Hematopoietic multipotent progenitor cell treated with erythropoietin and hydrocortisone succinate and interleukin-3 and kit ligand, for 4 days (in vitro differentiated cells): ENCODE results near the gene AGPS.
"Not testable (repeated sequence)": the region's sequence is repeated elsewhere in the genome, so short reads cannot be mapped to it uniquely, and the experiment has no call there.

Experiments
- DNase-seq: peaks from one replicate; pipeline ENCODE4 v3.0.0-alpha.2; 2015

AGPS gene

GRCh38 chr2:177533253-177533652 is 140.7 kb downstream of the AGPS start:
- DNase-seq: no peak

GRCh38 chr2:177535000-177535399 is 142.4 kb downstream of the AGPS start:
- no peak for DNase-seq

GRCh38 chr2:177535958-177536504 is 143.5 kb downstream of the AGPS start:
- DNase-seq: no peak

GRCh38 chr2:177537213-177537612 is 144.6 kb downstream of the AGPS start:
- DNase-seq: no peak

GRCh38 chr2:177537636-177538035 is 145.1 kb downstream of the AGPS start:
- no peak for DNase-seq

- DNase-seq: no peak
Observed at GRCh38 chr2:177538323-177538722, 145.8 kb downstream of the AGPS start.

- no peak for DNase-seq
Observed at GRCh38 chr2:177540283-177540682, 147.7 kb downstream of the AGPS start.

- no peak for DNase-seq
Observed at GRCh38 chr2:177541258-177541991, 148.9 kb downstream of the AGPS start.

- no peak for DNase-seq
Observed at GRCh38 chr2:177542396-177542795, 149.8 kb downstream of the AGPS start.

GRCh38 chr2:177543007-177543760 is 150.6 kb downstream of the AGPS start:
- no peak for DNase-seq

GRCh38 chr2:177545143-177545542 is 152.6 kb downstream of the AGPS start:
- no peak for DNase-seq

- DNase-seq: no peak
Observed at GRCh38 chr2:177545981-177546585, 153.5 kb downstream of the AGPS start.

- no peak for DNase-seq
Observed at GRCh38 chr2:177547122-177547521, 154.5 kb downstream of the AGPS start.

- no peak for DNase-seq
Observed at GRCh38 chr2:177547772-177548171, 155.2 kb downstream of the AGPS start.

GRCh38 chr2:177548636-177549035 is 156.1 kb downstream of the AGPS start:
- no peak for DNase-seq

GRCh38 chr2:177549171-177549570 is 156.6 kb downstream of the AGPS start:
- no peak for DNase-seq

GRCh38 chr2:177550264-177551200 is 158.0 kb downstream of the AGPS start:
- DNase-seq: no peak

- DNase-seq: not testable (repeated sequence)
Observed at GRCh38 chr2:177551360-177551759, 158.8 kb downstream of the AGPS start.

GRCh38 chr2:177551989-177552421 is 159.4 kb downstream of the AGPS start:
- DNase-seq: peak; percentile 58

GRCh38 chr2:177552422-177553175 is 160.0 kb downstream of the AGPS start:
- DNase-seq: peak; percentile 96

- DNase-seq: peak; percentile 29
Observed at GRCh38 chr2:177553176-177553884, 160.8 kb downstream of the AGPS start.
